ENCODE results near the gene AKR1A1.
"Not testable (repeated sequence)": the region's sequence is repeated elsewhere in the genome, so short reads cannot be mapped to it uniquely, and the experiment has no call there.

Gene AKR1A1

DNA sequence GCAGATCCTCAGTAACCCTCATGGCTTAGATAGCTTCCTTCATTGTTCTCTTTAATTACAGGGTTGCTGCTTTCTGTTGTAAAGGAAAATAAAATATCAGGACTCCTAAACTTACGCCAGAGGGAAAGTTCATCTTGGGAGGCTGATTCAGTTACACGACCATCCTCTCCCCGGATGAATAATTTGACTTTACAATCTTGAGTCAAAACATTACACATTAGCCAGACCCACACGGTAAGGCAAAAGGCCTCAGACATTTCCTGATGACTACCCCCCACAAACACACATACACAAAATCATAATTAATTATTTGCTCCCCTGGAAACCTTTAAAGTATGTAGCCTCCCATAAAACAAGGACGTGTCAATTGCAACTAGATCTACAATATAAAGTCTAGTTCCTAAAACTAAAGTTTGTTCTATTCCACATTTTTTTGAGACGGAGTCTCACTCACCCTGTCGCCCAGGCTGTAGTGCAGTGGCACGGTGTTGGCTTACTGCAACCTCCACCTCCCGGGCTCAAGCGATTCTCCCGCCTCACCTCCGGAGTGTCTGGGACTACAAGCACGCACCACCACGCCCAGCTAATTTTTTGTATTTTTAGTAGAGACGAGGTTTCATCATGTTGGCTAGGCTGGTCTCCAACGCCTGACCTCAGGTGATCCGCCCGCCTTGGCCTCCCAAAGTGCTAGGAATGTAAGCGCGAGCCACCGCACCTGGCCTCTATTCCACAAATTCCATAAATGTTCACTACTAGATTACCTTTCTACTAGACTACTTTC, 28.1 kb upstream of the AKR1A1 start:
- no peak for DNase-seq
- intact Hi-C loops (cut with DNase I; ENCODE audit: low total_unique reads), result no loop called here
- Histone ChIP-seq H3K27me3 (no peaks in the 10 kb centered on the region), H3K36me3 (peaks cover 4 to 11% (median 7%) of the 10 kb centered on the region in 3 donors), H3K9me3 (no peaks in the 10 kb centered on the region), H3K27ac (peak overlapping the region; percentile 88 to 97), H3K4me3 (peak overlapping the region; percentile 76 to 92), H3K4me1 (peaks cover 0 to 19% (median 11%) of the 10 kb centered on the region in 4 donors)
- TF ChIP-seq, protein P1, sequence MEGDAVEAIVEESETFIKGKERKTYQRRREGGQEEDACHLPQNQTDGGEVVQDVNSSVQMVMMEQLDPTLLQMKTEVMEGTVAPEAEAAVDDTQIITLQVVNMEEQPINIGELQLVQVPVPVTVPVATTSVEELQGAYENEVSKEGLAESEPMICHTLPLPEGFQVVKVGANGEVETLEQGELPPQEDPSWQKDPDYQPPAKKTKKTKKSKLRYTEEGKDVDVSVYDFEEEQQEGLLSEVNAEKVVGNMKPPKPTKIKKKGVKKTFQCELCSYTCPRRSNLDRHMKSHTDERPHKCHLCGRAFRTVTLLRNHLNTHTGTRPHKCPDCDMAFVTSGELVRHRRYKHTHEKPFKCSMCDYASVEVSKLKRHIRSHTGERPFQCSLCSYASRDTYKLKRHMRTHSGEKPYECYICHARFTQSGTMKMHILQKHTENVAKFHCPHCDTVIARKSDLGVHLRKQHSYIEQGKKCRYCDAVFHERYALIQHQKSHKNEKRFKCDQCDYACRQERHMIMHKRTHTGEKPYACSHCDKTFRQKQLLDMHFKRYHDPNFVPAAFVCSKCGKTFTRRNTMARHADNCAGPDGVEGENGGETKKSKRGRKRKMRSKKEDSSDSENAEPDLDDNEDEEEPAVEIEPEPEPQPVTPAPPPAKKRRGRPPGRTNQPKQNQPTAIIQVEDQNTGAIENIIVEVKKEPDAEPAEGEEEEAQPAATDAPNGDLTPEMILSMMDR (IDR thresholded peaks at IDR 0.05), result no peak

DNA sequence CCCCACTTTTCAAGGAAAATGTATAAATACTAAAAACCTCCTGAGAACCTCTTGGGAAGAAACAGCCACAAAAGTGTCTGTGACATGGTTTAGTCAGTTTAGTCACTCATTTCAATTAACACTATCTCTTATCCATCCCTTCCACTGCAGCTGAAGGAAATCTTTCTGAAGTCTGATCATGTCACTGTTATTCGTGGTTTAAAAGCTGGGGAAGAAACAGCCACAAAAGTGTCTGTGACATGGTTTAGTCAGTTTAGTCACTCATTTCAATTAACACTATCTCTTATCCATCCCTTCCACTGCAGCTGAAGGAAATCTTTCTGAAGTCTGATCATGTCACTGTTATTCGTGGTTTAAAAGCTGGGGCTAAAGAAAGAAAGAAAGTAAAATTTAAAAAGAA, 27.1 kb upstream of the AKR1A1 start:
- peaks cover 0 to 18% (median 9%) of the 10 kb centered on the region in 4 donors for H3K4me1 ChIP-seq
- intact Hi-C loops (cut with DNase I; ENCODE audit: low total_unique reads); DNase-seq; H3K9me3 ChIP-seq; H3K36me3 ChIP-seq; H3K4me3 ChIP-seq; H3K27me3 ChIP-seq; H3K27ac ChIP-seq: not testable (repeated sequence)

DNA sequence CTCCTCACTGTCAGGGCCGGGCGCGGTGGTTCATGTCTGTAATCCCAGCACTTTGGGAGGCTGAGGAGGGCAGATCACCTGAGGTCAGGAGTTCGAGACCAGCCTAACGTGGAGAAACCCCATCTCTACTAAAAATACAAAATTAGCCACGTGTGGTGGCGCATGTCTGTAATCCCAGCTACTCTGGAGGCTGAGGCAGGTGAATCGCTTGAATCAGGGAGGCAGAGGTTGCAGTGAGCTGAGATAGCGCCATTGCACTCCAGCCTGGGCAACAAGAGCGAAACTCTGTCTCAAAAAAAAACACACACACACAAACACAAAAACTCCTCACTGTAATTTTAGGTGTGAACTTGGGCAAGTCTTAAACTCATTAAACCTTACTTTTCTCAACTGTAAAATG, 26.7 kb upstream of the AKR1A1 start:
- intact Hi-C loops (cut with DNase I; ENCODE audit: low total_unique reads); H3K27ac ChIP-seq: not testable (repeated sequence)
- peaks cover 0 to 14% (median 8%) of the 10 kb centered on the region in 4 donors for H3K4me1 ChIP-seq

DNA sequence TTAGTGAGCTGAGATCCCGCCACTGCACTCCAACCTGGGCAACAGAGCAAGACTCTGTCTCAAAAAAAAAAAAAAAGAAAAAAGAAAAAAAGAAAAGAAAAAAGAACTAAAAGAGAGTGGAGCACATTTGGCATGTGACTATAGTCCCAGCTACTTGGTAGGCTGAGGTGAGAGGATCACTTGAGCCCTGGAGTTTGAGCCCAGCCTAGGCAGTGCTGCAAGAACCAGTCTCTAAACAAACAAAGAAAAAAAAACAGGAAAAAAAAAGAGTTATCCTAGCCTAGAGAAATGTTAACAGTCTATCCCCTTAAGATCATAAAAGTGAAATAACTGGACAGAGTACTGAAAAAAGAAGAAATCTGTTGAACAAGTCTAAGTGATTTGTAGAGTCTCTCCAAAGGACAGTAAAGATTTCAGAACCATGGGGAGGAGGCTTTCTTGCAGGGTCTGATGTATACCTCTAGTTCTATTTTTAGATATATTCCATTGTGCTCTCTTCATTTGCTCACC, 24.4 kb upstream of the AKR1A1 start:
- Histone ChIP-seq H3K27me3 (no peaks in the 10 kb centered on the region), H3K9me3 (no peaks in the 10 kb centered on the region), H3K4me3 (no peak overlapping the region), H3K27ac (no peak overlapping the region), H3K36me3 (no peaks in the 10 kb centered on the region), H3K4me1 (peaks cover 0 to 4% (median 0%) of the 10 kb centered on the region in 4 donors)
- intact Hi-C loops (cut with DNase I; ENCODE audit: low total_unique reads), result no loop called here
- TF ChIP-seq, protein P1 (IDR thresholded peaks at IDR 0.05), result no peak
- no peak for DNase-seq

More for the DNA sequence above, 26.7 kb upstream of the AKR1A1 start:
- H3K4me3 ChIP-seq, H3K36me3 ChIP-seq, DNase-seq, H3K9me3 ChIP-seq, H3K27me3 ChIP-seq: not testable (repeated sequence)

DNA sequence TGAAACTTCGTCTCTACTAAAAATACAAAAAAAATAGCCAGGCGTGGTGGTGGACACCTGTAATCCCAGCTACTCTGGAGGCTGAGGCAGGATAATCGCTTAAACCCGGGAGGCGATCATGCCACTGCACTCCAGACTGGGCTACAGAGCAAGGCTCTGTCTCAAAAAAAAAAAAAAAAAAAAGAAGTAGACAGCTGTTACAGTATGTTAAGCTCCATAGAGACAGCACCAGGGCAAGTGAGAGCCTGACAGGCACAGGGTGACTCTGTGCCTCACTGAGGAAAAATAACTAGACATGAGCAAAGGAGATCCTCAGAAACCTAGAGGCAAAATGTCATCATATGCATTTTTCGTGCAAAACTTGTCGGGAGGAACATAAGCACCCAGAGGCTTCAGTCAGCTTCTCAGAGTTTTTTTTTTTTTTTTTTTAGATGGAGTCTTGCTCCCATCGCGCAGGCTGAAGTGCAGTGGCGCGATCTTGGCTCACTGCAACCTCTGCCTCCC, 19.9 kb upstream of the AKR1A1 start:
- no peaks in the 10 kb centered on the region for H3K9me3 ChIP-seq
- intact Hi-C loops (cut with DNase I; ENCODE audit: low total_unique reads), result no loop called here
- H3K27me3 ChIP-seq, result no peaks in the 10 kb centered on the region
- H3K4me3 ChIP-seq, result no peak overlapping the region
- TF ChIP-seq, protein P1 (IDR thresholded peaks at IDR 0.05), result no peak
- no peaks in the 10 kb centered on the region for H3K36me3 ChIP-seq
- no peak for DNase-seq
- no peak overlapping the region for H3K27ac ChIP-seq
- no peaks in the 10 kb centered on the region for H3K4me1 ChIP-seq

DNA sequence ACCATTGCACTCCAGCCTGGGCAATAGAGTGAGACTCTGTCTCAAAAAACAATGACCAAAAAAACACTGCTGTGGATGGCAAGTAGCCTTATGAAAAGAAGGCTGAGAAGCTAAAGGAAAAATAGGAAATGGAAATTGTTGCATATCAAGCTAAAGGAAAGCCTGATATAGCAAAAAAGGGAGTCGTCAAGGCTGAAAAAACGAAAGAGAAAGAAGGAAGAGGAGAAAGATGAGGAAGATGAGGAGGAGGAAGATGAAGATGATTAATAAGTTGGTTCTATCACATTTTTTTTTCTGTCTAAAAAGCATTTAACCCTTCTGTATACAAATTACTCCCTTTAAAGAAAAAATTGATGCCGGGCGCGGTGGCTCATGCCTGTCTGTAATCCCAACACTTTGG, 18.8 kb upstream of the AKR1A1 start:
- no peak overlapping the region for H3K4me3 ChIP-seq
- no peak overlapping the region for H3K27ac ChIP-seq
- intact Hi-C loops (cut with DNase I; ENCODE audit: low total_unique reads), result no loop called here
- no peaks in the 10 kb centered on the region for H3K36me3 ChIP-seq
- no peaks in the 10 kb centered on the region for H3K4me1 ChIP-seq
- no peak for DNase-seq
- no peaks in the 10 kb centered on the region for H3K9me3 ChIP-seq
- no peaks in the 10 kb centered on the region for H3K27me3 ChIP-seq
- TF ChIP-seq, protein P1 (IDR thresholded peaks at IDR 0.05), result no peak
